GM18499 (cell line): ENCODE results near the gene GNG7.
"Not testable (repeated sequence)": the region's sequence is repeated elsewhere in the genome, so short reads cannot be mapped to it uniquely, and the experiment has no call there.

Source experiments
- ATAC-seq: cut with Tn5 transposase; IDR thresholded peaks from one replicate; pipeline ENCODE4 v1.9.1; 2021; ENCODE audit warnings: moderate number of reproducible peaks; ENCODE audit not compliant: insufficient read depth, unreplicated experiment

Gene GNG7

DNA sequence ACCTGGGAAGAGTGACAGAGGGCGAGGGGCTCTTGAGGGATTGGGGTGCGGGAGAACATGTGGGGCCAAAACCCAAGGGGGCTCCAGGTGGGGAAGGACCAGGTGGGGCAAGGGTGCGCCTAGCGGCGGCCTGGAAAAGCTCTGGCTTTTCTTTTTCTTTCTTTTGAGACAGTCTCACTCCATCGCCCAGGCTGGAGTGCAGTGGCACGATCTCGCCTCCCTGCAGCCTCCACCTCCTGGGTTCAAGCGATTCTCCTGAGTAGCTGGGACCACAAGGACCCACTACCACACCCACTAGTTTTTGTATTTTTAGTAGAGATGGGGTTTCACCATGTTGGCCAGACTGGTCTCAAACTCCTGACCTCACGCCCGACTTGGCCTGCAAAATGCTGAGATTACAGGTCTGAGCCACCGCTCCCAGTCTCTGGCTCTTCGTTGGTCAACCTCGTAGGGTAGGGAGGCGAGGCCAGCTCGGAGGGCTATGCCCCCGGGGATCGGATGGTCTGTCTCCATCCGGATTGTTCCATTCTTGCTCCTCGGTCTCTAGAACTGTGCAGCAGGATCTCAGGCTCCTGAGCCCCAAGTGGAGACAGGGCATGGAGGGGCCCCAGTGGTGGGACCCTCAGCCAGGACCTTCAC lies 222.8 kb downstream of the GNG7 start:
- ATAC-seq = no peak

- no peak for ATAC-seq
Measured at GRCh38 chr19:2478756-2479555, 223.5 kb downstream of the GNG7 start.

DNA sequence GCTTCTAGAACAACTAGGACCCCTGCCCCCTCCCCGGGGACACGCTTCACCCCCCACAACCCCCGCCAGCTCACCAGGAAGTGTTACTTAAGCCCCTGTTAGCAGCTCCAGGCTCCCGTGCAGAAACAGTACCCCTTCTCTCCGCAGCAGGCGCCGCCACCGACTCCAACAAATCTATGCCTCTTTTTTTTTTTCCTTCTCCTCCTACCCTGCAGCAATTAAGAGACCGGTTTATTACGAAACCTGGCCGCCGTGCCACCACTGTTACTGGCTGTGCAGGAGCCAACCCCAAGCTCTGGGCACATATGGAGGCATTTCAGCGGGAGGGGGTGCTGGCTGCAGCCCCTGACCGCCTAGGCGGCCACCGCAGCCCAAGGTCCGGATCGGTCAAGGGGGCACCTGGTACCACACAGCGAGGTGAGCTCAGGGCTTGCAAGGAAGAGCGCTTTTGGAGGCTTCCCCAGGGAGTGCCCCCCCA lies 224.2 kb downstream of the GNG7 start:
- ATAC-seq = no peak

DNA sequence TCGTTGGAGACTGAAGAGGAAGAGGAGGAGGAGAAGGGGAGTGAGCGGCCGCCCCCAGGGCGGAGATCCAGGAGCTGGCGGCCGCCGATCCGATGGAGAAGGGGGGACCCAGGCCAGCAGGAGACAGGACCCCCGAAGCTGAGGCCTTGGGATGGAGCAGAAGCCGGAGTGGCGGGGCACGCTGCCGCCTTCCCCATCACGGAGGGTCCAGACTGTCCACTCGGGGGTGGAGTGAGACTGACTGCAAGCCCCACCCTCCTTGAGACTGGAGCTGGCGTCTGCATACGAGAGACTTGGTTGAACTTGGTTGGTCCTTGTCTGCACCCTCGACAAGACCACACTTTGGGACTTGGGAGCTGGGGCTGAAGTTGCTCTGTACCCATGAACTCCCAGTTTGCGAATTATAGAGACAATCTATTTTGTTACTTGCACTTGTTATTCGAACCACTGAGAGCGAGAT lies 224.7 kb downstream of the GNG7 start:
- ATAC-seq = no peak

- no peak for ATAC-seq
Measured at GRCh38 chr19:2477141-2477710, 225.3 kb downstream of the GNG7 start.

GRCh38 chr19:2476451-2477140 lies 225.9 kb downstream of the GNG7 start:
- ATAC-seq = no peak

GRCh38 chr19:2475702-2476450 lies 226.6 kb downstream of the GNG7 start, which contains the start of gene GADD45B:
Gene GADD45B, plus strand, starts transcription at chr19:2476127. Its CDS starts 232 bp downstream, at chr19:2476359.
- ATAC-seq = peak; percentile 41

- no peak for ATAC-seq
Measured at GRCh38 chr19:2475018-2475701, 227.3 kb downstream of the GNG7 start.

GRCh38 chr19:2474232-2475017 lies 228.1 kb downstream of the GNG7 start:
- ATAC-seq = no peak

GRCh38 chr19:2469915-2470200 lies 232.6 kb downstream of the GNG7 start:
- ATAC-seq = not testable (repeated sequence)

DNA sequence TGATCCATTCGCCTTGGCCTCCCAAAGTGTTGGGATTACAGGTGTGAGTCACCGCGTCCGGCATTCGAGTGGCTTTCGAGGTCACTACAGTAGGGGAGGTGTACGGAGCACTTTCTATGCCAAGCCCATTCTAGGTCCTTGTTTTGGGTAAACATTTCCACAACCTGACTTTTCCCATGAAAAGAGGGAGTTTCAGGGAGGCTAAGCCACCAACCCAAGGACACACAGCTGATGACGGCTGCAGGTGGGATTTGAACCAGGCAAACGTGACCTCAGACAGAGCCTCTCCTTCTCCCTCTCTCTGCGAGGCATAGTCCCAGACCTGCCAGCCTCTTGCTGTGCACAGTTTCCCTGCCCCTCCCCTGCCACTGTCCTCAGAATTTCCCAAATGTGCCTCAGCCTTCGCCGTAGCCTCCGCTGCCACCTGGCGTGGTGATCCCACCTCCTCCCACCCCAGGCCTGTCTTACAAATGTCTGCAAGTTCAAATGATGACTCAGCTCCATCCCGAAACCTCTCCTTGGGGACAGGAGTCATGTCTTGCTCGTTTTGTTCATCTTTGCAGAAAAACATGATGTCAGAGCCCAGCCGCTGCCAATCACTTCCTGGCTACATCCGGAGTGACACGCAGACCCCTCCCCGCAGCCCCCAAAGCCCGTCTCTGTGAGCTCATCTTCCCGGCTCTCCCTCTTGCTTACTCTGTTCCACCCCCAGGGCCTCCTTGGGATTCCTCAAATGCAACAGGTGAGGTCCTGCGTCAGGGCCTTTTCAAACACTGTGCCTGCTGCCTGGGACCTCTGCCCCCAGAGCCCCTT lies 233.2 kb downstream of the GNG7 start:
- no peak for ATAC-seq

DNA sequence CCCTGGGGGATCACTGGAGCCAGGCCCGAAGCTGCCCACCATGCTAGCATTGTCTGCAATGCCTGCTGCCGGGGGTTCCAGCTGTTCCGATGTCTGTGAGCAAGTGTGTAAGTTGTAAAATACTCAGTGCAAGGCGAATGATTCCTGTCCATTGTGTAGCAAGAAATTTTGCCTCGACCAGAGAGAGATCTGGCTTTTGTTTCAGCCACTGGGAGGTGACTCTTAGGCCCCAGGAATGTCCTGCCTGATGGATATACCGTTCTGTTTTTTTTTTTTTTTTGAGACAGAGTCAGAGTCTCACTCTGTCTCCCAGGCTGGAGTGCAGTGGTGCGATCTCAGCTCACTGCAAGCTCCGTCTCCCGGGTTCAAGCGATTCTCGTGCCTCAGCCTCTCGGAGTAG lies 233.9 kb downstream of the GNG7 start:
- no peak for ATAC-seq

DNA sequence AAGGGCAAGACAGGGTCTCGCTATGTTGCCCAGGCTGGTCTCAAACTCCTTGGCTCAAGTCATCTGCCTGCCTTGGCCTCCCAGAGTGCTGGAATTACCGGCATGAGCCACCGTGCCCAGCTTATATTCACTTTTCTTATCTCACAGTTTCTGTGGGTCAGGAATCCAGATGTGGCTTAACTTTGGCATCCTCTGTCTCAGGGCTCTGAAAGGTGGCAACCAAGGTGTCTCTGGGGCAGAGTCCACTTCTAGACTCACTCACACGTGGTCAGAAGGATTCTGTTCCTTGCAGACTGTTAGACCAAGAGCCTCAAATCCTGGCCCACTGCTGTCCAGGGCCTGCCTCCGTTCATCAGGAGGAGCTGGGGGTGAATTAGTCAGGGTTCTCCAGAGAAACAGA lies 238.1 kb downstream of the GNG7 start:
- ATAC-seq = no peak

- ATAC-seq = not testable (repeated sequence)
Measured at GRCh38 chr19:2463694-2464093, 238.8 kb downstream of the GNG7 start.

DNA sequence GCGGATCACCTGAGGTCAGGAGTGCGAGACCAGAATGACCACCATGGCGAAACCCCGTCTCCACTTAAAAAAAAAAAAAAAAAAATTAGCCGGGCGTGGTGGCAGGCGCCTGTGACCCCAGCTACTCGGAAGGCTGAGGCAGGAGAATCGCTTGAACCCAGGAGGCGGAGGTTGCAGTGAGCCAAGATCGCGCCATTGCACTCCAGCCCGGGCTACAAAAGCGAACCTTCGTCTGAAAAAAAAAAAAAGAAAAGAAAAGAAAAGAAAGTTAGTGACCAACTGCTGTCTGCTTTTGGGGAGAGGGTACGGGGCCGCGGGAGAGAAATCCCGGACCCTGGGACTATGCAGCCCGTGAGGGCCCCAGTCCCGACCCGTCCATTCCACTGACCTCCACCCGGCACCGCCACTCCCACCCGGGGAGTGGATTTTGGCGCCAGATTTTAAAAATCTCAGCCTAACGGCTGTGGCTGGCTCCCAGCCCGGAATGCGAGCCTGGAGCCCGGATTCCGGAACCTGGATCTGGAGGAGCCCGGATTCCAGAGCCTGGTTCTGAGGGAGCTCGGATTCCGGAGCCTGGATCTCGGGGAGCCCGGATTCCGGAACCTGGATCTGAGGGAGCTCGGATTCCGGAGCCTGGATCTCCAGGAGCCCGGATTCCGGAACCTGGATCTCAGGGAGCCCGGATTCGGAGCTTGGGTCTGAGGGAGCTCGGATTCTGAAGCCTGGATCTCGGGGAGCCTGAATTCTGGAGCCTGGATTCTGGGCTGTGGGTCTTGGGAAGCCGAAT lies 239.7 kb downstream of the GNG7 start:
- no peak for ATAC-seq

DNA sequence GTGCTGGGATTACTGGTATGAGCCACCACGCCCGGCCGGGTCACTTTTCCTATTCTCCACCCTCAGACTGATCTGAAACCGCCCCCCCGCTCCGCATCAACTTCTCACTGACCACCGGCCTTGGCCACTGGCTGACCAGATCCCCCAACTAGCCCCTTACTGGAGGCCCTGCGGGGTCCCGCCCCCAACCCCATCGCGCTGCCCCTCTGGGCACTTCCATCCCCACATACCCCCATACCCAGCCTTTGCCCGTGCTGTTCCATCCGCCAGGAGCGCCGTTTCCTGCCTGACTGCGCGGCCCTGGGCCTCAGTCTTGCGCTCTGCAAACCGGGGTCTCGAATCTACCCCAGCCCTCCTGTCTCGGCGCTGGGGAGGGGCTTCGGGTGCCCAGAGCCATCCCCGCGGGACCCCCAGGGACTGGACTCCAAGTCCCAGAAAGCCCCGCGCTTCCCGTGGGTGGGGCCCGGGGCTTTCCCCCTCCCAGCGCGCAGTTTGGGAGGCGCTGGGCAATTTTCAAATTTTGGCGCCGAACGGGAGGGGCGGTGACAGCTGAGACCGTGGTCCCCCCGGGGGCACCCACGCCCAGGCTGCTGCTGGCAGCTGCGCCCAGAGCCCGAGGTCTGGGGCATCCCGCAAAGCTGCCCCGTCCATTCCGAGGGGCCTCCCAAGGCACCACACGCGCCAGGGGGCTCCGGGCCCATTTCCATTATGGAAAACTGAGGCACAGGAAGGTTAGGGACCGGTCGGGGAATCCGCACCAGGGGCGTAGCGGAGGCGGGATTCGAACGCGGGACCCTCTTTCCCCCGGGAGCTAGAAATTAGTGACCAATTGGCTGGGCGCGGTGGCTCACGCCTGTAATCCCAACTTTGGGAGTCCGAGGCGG lies 240.5 kb downstream of the GNG7 start:
- no peak for ATAC-seq
